Stimulated activated CD8-positive, alpha-beta memory T cell treated with anti-CD3 and anti-CD28 coated beads, Interleukin-15, amount 100 ng/mL, for 4 hours (primary cell): Measurements from ENCODE around the gene ASB5.
"Not testable (repeated sequence)": the region's sequence is repeated elsewhere in the genome, so short reads cannot be mapped to it uniquely, and the experiment has no call there.

Experiments
- DNase-seq, 2 donors: peaks; one replicate each; pipeline ENCODE4 v3.0.0-alpha.2; 2020; ENCODE audit warnings: low read depth in 2 of 2

ASB5 gene

DNA sequence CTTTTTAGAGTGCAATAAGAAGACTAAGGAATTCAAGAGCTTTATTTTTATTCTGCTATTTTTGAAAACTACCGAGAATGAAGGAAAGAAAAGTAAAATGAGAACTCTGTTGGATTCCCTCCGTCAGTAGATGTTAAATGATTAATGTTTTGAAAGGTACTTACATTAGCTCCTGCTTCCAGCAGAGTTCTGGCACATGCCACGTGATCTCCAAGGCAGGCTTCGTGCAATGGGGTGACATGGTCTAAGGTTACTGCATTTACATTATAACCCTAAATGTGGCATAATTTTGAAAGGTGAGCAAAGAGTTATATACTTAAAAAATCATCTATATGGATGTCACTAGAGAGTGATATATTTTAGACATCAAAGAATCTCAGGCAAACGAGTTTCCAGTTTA, 46.9 kb downstream of the ASB5 start:
- no peak for DNase-seq

DNA sequence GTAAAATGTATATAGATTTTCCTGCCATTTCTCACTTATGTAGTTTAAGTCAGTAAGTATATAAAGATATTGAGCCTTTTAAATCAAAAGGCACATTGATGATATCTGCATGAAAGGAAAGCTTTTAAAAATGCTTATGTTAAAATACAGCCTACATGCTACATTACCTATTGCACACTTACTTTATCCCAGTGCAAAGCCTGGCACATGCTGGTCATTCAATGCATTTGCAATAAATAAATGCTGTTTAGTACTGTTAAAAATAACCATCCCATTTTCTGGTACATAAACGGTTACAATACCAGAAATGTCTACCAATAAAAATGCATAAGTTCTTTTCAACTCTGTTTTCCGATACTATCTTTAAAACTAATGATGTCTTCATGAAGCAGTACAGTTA, 51.5 kb downstream of the ASB5 start:
- no peak for DNase-seq

DNA sequence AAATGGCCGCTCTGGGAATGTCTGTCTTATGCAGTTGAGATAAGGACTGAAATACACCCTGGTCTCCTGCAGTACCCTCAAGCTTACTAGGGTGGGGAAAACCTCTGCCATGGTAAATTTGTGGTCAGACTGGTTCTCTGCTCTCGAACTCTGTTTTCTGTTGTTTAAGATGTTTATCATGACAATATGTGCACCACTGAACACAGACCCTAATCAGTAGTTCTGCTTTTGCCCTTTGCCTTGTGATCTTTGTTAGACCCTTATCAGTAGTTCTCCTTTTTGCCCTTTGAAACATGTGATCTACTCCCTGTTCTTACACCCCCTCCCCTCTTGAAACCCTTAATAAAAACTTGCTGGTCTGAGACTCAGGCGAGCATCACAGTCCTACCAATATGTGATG, 56.7 kb downstream of the ASB5 start:
- not testable (repeated sequence) for DNase-seq

DNA sequence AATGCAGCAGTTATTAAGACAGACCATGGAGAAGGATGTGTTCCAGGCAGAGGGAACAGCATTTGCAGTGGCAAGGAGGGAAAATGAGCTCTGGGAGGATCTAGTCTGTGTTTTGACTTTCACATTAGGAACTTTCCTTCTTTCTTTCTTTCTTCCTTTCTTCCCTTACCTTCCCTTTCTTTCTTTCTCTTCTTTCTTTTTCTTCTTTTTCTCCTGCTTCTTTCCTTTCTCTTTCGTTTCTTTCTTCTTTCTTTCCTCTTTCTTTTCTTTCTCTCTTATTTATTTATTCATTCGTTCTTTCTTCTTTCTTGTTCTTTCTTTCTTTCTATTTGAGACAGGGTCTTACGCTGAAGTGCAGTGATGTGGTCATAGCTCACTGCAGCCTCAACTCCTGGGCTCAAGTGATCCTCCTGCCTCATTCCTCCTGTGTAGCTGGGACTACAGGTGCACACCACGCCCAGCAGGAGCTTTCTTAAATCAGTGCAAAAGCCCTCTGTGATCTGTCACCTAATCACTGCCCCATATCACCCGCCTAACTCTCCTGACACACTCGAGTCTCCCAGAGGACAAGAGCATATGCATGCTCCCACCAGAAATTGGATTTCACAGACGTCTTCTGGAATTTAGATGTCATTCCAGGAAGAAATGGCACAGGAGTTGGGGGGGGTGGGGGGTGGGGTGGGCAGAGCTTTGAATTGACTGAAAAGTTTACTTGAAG, 58.3 kb downstream of the ASB5 start:
- no peak for DNase-seq

DNA sequence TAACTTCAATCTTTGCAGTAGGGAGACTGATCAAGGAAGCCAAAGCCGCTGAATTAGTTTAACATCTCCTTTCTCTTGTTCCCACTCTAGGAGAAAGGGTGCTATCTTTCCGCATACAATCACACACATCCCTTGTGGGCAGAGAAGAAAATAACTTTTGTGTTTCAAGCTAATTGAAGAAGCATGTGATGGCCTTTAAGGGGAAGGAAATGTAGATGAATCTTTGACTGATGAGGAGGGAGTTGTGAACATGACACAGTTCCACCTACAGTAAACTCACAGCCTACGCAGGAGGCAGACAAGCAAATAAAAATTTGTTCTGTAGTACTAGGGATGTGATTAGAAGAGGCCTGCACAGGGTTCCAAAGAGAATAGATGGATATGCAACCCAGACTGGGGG, 58.9 kb downstream of the ASB5 start:
- no peak for DNase-seq

DNA sequence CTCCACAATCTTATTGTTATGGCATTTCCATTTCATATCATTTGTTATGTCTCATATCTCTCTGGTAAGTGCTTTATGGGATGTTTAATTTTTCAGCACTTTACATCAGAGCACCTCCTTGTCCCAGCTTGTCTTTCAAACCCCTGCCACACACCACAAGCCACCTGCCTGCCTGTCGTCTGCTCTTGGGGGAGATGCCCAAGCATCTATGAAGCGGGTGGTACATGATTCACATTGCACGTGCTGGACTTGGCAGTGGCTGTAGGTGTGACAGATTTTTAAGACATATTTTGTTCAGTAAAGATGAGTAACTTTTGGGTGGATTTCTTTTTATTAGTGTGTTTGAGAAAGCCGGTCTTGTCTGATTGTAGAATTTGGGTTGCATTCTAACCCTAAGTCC, 59.5 kb downstream of the ASB5 start:
- DNase-seq, result no peak

DNA sequence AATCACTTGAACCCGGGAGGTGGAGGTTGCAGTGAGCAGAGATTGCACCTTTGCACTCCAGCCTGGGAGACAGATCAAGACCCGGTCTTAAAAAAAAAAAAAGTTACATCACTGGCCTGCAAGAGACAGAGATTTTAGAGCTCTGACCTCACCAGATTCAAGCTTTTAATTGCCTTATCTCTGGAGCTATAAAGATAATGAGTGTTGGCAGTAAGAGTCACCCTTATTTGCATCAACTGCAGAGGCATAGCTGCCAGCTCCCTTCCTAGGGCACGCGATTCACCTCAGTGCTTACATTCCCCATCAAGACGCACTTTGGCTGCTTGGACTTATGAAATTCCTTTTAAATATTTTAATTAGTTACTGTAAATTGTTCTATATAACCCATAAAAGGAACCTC, 61.2 kb downstream of the ASB5 start:
- DNase-seq, result no peak

DNA sequence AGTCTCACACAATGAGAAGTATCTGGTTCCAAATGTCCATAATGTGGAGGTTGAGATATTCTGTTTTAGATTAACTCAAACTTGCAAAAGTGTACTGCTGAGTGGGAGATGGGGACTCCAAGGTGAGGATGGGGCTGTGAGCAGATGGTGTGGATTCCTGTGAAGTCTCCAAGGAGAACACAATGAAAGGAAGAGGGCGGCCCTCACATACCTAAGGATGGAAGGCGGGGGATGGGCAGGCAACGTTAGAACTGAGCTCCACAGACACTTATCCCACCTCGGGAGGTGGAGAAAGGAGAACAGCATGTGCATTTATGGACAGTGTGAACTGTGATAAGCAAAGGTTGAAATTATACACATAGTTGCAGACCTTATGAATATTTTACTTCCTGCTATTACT, 63.7 kb downstream of the ASB5 start:
- no peak for DNase-seq

DNA sequence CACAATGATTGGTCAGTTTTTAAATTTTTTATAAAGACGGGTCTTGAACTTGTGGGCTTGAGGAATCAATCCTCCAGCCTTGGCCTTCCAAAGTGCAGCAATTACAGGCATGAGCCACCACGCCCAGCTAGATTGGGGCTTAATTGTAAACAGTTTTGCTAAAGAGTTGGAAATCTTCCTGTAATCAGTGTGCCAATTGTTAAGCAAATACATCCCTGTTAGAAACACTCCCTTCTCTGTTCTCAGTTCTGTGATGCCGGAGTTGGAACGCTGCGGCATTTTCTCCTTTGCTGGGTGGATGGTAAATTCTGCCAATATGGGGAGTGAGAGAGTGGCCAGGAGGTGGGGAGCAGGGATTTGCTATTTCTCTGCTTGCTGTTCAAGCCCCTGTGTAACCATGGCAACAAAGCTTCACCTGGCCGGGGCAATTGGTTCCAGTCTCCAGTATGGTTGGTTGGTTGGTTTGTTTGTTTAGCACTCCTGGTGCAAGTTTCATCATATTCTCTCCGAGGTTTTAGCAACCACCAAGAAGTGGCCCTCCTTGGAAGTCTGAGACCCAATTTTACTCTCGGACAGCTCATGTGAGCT, 70.6 kb downstream of the ASB5 start:
- DNase-seq, result no peak

DNA sequence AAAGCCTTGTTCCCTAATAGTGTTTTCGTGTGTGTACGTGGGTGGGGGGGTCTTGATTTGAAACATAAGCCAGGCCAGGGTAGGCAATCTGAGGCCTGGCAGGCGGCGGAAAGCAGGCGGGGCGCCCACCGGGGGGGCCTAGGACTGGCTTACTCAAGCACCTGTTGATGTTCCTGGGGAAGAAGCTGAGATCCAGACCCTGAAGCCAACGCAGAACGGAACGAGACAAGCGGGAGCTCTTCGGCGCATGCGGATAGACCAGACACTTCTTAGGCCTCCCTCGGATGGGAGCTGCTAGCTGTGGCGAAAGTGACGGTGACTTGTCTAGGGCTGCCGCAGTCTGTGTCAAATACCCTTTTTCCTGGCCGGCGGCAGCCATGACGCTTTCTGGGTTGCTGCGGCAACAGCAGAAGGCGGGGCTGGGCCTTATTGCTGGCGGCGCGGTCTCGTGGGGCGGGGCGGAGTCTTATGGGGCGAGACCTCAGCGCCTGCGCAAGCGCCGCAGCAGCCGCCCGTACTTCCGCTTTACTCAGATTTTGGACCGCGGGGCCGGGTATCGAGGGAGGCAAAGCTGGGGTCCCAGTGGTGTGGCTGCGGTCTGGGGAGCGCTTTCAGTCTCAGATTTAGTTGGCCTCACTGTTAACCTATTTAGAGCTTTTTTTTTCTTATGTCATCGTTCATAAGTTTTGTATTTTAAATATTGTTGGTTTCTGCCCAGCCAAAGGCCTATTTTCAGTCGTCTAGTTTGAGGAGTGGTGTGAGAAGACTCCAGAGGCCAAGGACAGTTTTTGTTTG, 73.6 kb downstream of the ASB5 start, which contains the start of gene SPATA4:
TSS of gene SPATA4 (minus strand) at position 402 of the 795 bp plus-strand sequence. CDS start at position 379, 23 bp downstream.
- peak; percentile 86 to 89 for DNase-seq

DNA sequence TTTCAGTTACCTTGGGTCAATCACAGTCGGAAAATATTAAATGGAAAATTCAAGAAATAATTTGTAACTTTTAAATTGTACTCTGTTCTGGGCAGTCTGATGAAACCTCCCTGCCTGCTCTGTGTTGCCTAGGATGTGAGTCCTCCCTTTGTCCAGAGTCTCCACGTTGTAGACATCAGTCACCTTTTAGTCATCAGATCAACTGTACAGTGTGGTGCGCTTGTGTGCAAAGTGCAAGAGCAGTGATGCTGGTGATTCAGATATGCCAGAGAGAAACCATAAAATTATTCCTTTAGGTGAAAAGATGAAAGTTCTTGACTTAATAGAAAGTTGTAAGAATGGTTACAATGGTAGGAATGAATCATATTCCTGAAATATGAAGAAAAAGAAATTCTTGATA, 75.1 kb downstream of the ASB5 start:
- no peak for DNase-seq

GRCh38 chr4:176193126-176193525, 75.9 kb downstream of the ASB5 start:
- no peak for DNase-seq

- no peak for DNase-seq
These were observed 77.0 kb downstream of the ASB5 start for GRCh38 chr4:176191974-176192373.

GRCh38 chr4:176189891-176190795, 78.9 kb downstream of the ASB5 start:
- no peak for DNase-seq

GRCh38 chr4:176188654-176189053, 80.4 kb downstream of the ASB5 start:
- no peak for DNase-seq

- no peak for DNase-seq
These were observed 81.4 kb downstream of the ASB5 start for GRCh38 chr4:176187624-176188023.

- DNase-seq, result no peak
These were observed 82.2 kb downstream of the ASB5 start for GRCh38 chr4:176186671-176187395.

- DNase-seq, result no peak
These were observed 83.0 kb downstream of the ASB5 start for GRCh38 chr4:176186067-176186466.

- no peak for DNase-seq
These were observed 84.0 kb downstream of the ASB5 start for GRCh38 chr4:176185051-176185450.
